Left hindlimb (tissue), 1 donor: ENCODE data around the gene RFC4.
"Not testable (repeated sequence)": the region's sequence is repeated elsewhere in the genome, so short reads cannot be mapped to it uniquely, and the experiment has no call there.

Experiments used
- DNase-seq: peaks from one replicate; pipeline ENCODE4 v3.0.0-alpha.2; 2018

RFC4 gene, protein sequence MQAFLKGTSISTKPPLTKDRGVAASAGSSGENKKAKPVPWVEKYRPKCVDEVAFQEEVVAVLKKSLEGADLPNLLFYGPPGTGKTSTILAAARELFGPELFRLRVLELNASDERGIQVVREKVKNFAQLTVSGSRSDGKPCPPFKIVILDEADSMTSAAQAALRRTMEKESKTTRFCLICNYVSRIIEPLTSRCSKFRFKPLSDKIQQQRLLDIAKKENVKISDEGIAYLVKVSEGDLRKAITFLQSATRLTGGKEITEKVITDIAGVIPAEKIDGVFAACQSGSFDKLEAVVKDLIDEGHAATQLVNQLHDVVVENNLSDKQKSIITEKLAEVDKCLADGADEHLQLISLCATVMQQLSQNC

DNA sequence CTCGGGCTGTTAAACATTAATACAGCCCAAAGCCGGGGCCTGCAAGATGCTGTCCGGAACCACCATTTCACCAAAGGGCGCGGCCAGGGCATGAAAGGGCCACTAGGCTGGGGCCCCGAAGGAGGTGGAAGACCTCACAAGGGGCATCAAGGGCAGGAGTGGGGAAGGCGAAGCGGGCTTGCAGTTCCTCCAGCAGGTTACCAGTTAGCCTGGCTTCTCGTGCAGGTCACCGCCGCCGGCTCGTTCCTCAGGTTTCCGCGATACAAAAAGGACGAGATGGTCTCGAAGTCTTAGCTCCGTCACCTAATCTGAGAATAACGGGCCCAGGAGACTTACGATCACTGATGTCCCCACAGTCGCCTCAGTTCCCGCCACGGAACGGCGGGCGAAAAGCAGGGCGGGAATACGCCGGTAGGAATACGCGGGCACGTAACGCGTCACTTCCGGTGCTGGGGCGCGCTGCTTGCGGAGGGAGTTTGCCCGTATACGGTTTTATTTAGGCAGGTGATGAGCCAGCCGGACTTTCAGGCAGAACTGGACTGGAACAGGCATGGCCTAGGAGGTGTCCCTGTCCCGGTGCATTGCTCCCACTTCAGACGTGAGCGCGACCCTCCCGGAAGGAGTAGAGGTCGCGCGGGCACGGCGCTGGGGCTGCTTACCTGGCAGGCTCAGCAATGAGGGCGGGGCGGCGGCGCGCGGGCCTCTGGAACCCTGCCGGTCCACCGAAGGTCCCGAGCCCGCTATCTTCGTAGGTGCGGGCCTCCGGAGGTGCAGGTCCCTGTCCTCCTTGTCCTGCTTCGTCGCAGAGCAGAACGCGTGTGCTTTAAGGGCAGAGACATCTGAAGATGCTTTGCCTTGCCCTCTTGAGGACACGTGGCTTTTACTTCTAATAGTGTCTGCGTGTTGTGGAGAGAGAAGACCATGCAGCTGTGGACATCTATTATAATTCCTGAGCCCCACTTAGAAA is at the start of gene RFC4:
Gene RFC4, minus strand, starts transcription at position 394 of the 967 bp plus-strand sequence. CDS start 1,769 bp downstream, outside the sequence.
- DNase-seq = peak; percentile 86

- DNase-seq = no peak
Measured at GRCh38 chr3:186854954-186855353, 48.7 kb upstream of the RFC4 start.

GRCh38 chr3:186854146-186854545 is 47.9 kb upstream of the RFC4 start:
- DNase-seq = no peak

DNA sequence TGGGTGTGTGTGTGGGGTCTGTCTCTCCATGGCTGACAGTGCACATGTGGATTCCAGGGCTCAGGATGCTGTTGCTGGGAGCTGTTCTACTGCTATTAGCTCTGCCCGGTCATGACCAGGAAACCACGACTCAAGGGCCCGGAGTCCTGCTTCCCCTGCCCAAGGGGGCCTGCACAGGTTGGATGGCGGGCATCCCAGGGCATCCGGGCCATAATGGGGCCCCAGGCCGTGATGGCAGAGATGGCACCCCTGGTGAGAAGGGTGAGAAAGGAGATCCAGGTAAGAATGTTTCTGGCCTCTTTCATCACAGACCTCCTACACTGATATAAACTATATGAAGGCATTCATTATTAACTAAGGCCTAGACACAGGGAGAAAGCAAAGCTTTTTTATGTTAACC is 46.7 kb upstream of the RFC4 start:
- no peak for DNase-seq

GRCh38 chr3:186851835-186852234 is 45.6 kb upstream of the RFC4 start:
- not testable (repeated sequence) for DNase-seq

DNA sequence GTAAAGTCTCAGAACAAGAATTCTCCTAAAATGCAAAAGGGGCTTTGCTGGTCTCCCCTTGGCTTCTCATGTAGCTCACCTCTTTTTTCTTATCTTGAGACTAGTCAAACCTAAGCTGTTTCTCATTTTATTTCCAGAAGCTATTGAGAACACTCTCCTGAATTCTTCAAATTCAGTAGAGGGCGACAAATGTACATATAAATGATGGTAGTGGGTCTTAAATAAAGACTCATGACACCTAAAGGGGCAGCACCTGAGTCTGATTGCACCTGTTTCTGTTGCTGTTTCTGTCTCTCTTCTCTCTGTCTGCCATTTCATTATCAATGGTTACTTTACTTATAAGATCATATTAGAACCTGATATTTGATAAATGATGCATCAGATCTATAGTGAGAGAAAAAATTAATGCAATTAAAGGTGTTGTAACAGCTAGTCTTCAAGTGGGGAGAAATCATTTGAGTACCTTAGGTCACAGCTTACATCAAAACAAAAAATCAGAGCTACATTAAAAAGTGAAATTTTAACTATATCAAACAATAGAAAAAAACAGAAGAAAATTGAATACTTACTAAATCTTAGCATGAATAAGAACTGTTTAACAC is 43.2 kb upstream of the RFC4 start:
- no peak for DNase-seq

DNA sequence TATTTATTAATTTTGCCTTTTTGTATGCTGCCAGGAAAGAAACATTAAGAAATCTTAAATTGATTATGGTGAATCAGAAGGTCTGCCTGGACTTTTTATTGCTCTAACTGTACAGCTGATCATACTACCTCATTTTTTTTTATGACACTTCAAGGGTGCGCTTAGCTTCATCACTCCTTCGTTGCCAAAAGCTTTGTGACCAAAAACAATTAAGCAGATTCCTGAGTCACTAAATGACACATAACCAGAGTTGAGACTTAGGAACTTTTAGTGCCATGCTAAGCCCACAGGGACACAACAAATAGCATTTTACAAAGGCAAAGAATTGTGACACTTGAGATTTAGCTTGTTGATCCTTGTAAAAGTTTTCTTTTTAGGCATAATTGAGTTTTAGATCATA is 41.2 kb upstream of the RFC4 start:
- DNase-seq = no peak

- DNase-seq = no peak
Measured at GRCh38 chr3:186845756-186846155, 39.5 kb upstream of the RFC4 start.

DNA sequence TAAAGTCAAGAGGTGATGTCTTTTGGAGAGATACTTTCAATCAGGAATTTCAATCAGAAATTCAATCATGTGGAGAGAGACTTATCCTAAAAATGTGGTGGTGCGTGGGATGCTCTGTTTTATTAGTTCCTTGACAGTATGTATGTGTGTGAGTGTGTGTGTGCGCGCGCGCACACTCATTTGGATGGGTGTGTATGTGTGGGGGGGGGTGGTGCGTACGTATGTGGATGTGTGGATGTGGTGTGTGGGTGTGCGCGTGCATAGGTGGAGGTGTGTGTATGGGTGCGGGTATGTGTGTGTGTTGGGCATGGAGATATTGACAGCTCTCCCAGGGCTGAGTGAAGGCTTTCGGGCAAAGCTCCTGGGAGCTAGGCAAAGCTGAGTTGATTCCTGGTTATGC is 38.6 kb upstream of the RFC4 start:
- DNase-seq = no peak

- DNase-seq = no peak
Measured at GRCh38 chr3:186843039-186843432, 36.8 kb upstream of the RFC4 start.

- DNase-seq = no peak
Measured at GRCh38 chr3:186842426-186843038, 36.2 kb upstream of the RFC4 start, which contains the start of gene ADIPOQ. TSS of gene ADIPOQ (plus strand) at chr3:186842710. CDS start at chr3:186853059, 10,349 bp downstream.

- DNase-seq = no peak
Measured at GRCh38 chr3:186841620-186842019, 35.3 kb upstream of the RFC4 start.

DNA sequence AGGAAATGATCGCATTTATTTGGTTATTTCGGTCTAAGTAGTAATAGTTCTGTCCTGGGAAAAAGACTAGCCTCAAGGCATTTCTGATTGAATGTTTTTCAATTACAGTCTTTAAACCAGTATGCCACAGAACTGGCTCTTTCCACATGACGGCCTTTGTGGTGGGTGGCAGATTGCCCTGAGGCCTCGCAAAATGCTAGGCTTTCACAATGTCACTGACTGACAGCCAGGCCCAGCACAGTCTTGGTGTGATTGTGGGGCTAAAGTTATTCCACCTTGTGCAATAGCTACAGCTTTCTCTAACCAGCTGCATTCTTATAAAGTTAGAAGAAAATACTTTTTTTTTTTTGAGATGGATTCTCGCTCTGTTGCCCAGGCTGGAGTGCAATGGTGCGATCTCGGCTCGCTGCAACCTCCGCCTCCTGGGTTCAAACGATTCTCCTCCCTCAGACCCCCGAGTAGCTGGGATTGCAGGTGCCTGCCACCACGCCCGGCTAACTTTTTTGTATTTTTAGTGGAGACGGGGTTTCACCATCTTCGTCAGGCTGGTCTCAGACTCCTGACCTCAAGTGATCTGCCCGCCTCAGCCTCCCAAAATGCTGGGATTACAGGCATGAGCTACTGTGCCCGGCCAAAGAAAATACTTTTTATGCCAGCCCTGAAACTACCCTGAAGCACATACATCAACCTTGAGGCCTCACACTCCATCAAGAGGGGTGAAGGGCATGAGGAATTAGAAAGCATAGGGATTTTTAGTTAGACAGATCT is 33.8 kb upstream of the RFC4 start:
- DNase-seq = peak; percentile 76

DNA sequence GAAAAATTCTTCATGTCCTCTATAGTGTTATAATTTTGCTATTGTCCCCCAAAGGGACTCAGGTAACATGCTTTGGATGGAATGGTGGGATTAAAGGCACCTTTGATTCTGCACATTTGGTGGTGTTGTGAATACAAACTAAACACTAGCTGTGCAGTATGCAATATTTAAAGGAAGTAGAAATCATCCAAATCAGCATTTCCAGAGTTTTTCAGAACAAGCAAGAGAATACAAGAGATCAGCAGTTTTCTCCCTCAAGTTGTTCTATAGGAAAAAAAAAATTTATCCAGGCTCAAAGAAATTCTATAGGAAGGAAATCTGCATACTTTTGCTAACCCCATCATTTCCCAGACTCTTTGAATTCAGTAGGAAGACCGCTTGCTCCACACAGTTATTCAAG is 26.0 kb upstream of the RFC4 start:
- no peak for DNase-seq

GRCh38 chr3:186831798-186832197 is 25.5 kb upstream of the RFC4 start:
- DNase-seq = no peak

DNA sequence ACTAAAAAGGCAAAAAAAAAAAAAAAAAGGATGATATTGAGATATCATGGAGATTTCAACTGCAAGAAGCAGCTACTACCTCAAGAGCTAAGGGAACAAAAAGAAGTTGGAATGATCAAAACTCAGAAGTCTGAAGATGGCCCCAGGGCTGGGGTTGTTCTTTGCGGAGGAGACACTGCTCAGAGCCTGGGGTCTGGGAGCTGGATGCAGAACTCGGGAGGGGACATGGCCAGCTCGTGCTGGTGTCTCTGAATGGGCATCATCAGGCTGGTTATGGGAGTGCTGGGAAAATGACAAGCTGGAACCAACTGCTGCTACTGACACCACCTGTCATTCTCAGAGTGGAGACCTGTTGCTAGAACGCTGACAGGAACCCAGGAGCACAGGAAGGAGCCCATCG is 22.1 kb upstream of the RFC4 start:
- no peak for DNase-seq

- peak; percentile 81 for DNase-seq
Measured at GRCh38 chr3:186826976-186827857, 20.9 kb upstream of the RFC4 start.

GRCh38 chr3:186826410-186826975 is 20.2 kb upstream of the RFC4 start:
- no peak for DNase-seq

GRCh38 chr3:186825872-186826409 is 19.7 kb upstream of the RFC4 start:
- DNase-seq = no peak

- DNase-seq = peak; percentile 56
Measured at GRCh38 chr3:186825294-186825821, 19.1 kb upstream of the RFC4 start.
